ENCODE data around the gene POLN.
"Not testable (repeated sequence)": the region's sequence is repeated elsewhere in the genome, so short reads cannot be mapped to it uniquely, and the experiment has no call there.

The POLN gene

GRCh38 chr4:2218436-2218835 is 23.5 kb downstream of the POLN start:
- no peak for DNase-seq (ENCODE audit: low read depth)

- DNase-seq (ENCODE audit: low read depth): no peak
Measured at GRCh38 chr4:2217726-2218125, 24.2 kb downstream of the POLN start.

- no peak for DNase-seq (ENCODE audit: low read depth)
Measured at GRCh38 chr4:2212831-2213230, 29.1 kb downstream of the POLN start.

- not testable (repeated sequence) for DNase-seq (ENCODE audit: low read depth)
Measured at GRCh38 chr4:2202789-2203188, 39.1 kb downstream of the POLN start.

- no peak for DNase-seq (ENCODE audit: low read depth)
Measured at GRCh38 chr4:2194496-2194895, 47.4 kb downstream of the POLN start.

- no peak for DNase-seq (ENCODE audit: low read depth)
Measured at GRCh38 chr4:2193326-2193725, 48.6 kb downstream of the POLN start.

GRCh38 chr4:2186865-2187172 is 55.1 kb downstream of the POLN start:
- DNase-seq (ENCODE audit: low read depth): no peak

- DNase-seq (ENCODE audit: low read depth): no peak
Measured at GRCh38 chr4:2186133-2186864, 55.6 kb downstream of the POLN start.

GRCh38 chr4:2183394-2183793 is 58.5 kb downstream of the POLN start:
- no peak for DNase-seq (ENCODE audit: low read depth)

- DNase-seq (ENCODE audit: low read depth): no peak
Measured at GRCh38 chr4:2182994-2183393, 58.9 kb downstream of the POLN start.

GRCh38 chr4:2180410-2180809 is 61.5 kb downstream of the POLN start:
- DNase-seq (ENCODE audit: low read depth): no peak

GRCh38 chr4:2179717-2180116 is 62.2 kb downstream of the POLN start:
- DNase-seq (ENCODE audit: low read depth): no peak

- DNase-seq (ENCODE audit: low read depth): no peak
Measured at GRCh38 chr4:2178986-2179385, 62.9 kb downstream of the POLN start.

GRCh38 chr4:2177443-2178093 is 64.4 kb downstream of the POLN start:
- no peak for DNase-seq (ENCODE audit: low read depth)

GRCh38 chr4:2175990-2176698 is 65.8 kb downstream of the POLN start:
- no peak for DNase-seq (ENCODE audit: low read depth)

GRCh38 chr4:2174061-2174460 is 67.9 kb downstream of the POLN start:
- no peak for DNase-seq (ENCODE audit: low read depth)

GRCh38 chr4:2172627-2173231 is 69.2 kb downstream of the POLN start:
- DNase-seq (ENCODE audit: low read depth): no peak

GRCh38 chr4:2172161-2172560 is 69.8 kb downstream of the POLN start:
- no peak for DNase-seq (ENCODE audit: low read depth)

GRCh38 chr4:2168469-2169319 is 73.2 kb downstream of the POLN start:
- DNase-seq (ENCODE audit: low read depth): no peak

- DNase-seq (ENCODE audit: low read depth): no peak
Measured at GRCh38 chr4:2166253-2166652, 75.7 kb downstream of the POLN start.

GRCh38 chr4:2165391-2165790 is 76.5 kb downstream of the POLN start:
- no peak for DNase-seq (ENCODE audit: low read depth)

- no peak for DNase-seq (ENCODE audit: low read depth)
Measured at GRCh38 chr4:2163311-2163821, 78.6 kb downstream of the POLN start.

Data from non-pigmented ciliary epithelial cell (primary cell).